HG03432 (cell line): ENCODE results near the gene AOX1.
A peak's percentile ranks its signal among the peaks of the same experiment; 100 is the strongest.
"Not testable (repeated sequence)": the region's sequence is repeated elsewhere in the genome, so short reads cannot be mapped to it uniquely, and the experiment has no call there.

ENCODE experiments used
- ATAC-seq: cut with Tn5 transposase; IDR thresholded peaks from one replicate; pipeline ENCODE4 v1.9.1; 2021; ENCODE audit warnings: mild to moderate bottlenecking, moderate library complexity; ENCODE audit not compliant: unreplicated experiment

The AOX1 gene

DNA sequence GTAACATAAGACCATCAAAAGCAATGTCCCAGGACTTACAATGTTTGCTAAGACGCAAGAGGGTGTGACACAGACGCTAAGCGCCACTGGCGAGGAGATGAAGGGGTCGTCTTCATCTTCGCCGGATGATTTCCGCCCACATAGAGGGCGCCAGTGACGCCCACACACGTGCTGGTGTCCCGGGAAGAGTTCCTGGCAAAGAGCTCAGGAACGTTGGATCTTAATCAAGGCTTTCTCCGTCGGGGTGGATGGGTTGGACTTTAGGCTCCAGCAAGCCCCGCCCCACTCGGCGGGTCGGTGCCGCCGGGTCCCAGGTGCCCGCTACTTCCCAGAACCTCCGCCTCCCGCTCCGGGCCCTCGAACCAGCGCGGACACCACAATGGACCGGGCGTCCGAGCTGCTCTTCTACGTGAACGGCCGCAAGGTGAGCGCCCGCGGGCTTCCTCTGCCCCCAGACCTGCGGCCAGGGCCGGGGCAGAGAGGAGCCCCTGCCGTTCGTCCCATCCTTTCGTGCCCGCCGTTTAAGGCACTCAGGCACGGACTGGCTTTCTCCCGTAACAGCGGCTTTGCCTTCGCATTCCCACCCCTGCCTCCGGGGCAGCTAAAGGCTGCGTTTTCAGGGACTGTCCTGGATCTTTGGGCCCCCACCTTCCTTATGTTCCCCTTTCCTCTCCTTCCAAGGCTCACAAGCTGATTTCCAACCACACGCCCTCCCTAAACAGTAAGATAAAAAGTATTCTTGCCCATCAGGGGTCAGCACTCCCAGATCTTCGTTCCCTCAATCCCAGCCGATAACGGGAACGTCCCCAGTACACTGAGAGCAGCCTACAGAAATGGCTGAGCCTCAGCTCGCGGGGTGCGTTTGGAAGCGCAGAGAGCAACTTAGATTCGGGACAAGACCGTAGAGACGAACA lies at the start of gene AOX1:
Gene AOX1, plus strand, starts transcription at position 285 of the 914 bp plus-strand sequence. Its CDS starts 95 bp downstream, at position 380.
- peak; percentile 61 for ATAC-seq

DNA sequence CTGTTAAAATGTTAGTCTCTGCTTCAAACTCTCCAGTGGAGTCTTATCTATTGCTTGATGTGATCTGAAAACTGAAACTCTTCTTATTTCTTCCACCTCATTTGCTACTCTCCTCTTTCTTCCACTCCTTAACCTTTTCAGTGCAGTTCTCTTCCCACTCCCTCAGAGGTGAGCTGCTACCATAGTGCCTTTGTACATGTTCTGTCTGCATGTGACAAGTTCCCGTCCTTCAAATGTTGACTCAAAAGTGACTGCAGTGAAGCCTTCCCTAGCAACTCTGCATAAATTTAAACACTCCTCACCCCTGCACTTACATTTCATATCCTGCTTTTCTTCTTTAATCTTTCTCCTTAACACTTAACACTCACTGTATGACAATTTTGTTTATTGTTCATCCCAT lies 47.7 kb upstream of the AOX1 start:
- no peak for ATAC-seq

DNA sequence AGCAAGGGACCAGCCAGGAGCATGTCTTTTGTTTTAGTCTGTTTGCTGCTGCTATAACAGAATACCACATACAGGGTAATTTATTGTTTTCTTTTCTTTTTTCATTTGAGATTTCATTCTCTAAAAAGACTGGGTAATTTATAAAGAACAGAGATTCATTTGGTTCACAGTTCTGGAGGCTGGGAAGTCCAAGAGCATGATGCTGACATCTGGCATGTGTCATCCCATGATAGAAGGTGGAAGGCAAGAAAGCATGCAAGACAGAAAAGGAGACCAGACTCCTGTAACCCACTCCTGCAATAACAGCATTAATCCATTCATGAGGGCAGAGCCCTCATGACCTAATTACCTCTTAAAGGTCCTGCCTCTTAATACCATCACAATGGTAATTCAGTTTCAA lies 45.0 kb upstream of the AOX1 start:
- ATAC-seq, result no peak

DNA sequence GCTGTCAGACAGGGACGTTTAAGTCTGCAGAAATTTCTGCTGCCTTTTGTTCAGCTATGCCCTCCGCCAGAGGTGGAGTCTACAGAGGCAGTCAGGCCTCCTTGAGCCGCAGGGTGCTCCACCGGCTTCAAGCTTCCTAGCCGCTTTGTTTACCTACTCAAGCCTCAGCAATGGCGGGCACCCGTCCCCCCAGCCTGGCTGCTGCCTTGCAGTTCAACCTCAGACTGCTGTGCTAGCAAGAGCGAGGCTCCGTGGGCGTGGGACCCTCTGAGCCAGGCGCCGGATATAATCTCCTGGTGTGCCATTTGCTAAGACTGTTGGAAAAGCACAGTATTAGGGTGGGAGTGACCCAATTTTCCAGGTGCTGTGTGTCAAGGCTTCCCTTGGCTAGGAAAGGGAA lies 19.2 kb upstream of the AOX1 start:
- not testable (repeated sequence) for ATAC-seq

DNA sequence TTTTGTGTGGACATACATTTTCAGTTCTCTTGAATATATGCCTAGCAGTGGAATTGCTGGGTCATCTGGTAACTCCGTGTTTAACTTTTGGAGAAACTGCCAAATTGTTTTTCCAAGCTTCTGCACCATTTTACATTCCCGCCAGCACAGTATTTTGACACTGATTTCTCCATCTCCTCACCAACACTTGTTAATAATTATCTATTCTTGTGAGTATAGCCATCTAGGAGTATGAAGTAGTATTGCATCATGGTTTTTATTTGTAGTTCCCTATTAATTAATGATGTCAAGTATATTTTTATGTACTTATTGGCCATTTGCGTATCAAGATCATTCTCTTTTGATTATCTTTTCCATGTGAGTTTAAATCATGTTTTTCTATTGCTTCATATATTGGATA lies 17.9 kb upstream of the AOX1 start:
- ATAC-seq, result no peak

DNA sequence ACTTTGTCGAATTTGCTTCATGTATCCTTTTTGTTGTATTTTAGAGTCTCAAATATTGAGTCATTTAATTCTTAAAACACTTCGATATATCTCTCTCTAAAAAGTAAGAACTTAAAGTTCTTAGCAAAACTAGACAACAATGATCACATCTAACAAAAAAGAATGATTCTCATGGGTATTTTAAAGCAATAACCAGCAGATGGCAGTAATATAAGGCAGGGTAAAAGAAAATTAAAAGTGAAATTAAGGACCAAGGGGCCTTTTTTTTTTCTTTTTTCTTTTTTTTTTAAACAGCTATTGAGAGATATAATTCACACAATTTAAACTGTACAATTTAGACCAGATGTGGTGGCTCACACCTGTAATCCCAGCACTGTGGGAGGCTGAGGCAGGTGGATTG lies 9.9 kb upstream of the AOX1 start:
- ATAC-seq, result no peak

DNA sequence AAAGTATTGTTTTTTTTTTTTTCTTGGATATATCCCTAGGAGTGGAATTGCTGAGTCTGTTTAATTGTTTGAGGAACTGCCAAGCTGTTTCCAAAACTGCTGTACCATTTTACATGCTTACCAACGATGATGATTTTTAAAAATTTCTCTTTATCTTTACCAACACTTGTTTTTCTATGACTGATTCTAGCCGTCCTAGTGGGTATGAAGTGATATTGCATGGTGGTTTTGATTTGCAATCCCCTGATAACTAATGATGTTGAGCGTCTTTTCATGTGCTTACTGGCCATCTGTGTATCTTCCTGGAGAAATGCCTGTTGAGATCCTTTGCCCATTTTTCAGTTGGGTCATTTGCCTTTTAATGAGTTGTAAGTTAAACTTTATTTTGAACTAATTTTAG lies 8.8 kb upstream of the AOX1 start:
- ATAC-seq, result no peak

DNA sequence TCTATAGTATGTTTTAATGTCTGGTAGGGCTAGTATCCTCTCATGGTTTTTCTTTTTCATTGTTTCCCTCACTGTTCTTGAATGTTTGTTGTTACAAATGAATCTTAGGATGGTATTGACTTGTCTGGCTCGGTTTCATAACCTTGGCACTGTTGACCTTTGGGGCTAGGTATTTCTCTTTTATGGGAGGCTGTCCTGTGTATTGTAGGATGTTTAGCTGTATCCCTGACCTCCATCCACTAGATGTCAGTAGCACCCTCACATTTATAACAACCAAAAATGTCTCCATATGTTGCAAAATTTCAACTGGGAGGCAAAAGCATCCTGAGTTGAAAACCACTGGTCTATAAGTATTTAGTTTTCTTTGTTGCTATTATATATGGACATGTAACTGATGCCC lies 7.0 kb upstream of the AOX1 start:
- ATAC-seq, result peak; percentile 47

DNA sequence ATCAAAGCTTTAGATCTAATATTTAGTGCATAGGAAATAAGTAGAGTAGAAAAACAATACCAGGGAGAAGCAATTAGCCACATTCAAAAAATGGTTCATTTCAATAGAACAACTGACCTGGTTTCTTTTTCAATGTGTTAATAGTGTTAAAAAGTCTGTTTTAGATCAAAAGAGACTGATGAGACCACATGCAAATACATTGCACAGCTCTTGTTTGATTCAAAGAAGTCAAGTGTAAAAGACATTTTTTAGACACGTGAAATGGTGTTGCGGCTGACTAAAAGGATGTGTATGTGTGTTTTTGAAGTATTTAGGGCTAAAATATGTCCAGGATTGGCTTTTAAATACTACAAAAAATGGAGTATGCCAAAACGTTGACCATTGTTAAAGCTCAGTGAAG lies 1.2 kb upstream of the AOX1 start:
- no peak for ATAC-seq

DNA sequence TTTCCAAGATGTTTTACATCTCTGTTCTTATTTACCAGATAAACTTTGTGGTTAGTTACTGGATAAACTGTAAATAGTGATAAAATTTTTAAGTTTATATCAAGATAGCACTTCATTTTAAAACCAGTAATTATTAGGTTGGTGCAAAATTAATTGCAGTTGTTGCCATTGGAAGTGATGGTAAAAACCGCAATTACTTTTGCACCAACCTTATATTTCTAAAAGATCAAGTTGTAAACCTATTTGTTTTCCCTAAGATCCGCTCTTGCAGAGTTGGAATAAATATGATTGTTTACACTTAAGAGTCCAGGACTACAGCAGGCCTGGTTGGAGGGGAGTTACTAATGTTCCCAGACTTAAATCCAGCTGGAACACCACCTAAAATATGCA lies 479 bp upstream of the AOX1 start:
- no peak for ATAC-seq

DNA sequence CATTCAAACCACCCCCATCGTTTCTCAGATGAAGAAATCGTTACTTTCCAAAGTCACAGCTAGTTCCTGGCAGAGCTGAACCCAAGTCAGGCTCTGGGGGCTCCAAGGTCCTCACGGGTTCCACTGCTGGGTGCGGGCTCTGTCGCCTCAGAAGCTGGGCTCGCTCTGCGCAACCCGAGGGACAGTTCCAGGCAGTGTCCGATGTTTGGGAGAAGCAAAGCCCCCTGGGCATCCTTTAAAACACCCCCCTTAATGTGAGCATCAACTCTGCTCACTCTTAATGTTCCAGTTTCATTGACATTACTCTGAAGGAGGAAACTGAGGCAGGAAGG lies 796 bp downstream of the AOX1 start:
- no peak for ATAC-seq

DNA sequence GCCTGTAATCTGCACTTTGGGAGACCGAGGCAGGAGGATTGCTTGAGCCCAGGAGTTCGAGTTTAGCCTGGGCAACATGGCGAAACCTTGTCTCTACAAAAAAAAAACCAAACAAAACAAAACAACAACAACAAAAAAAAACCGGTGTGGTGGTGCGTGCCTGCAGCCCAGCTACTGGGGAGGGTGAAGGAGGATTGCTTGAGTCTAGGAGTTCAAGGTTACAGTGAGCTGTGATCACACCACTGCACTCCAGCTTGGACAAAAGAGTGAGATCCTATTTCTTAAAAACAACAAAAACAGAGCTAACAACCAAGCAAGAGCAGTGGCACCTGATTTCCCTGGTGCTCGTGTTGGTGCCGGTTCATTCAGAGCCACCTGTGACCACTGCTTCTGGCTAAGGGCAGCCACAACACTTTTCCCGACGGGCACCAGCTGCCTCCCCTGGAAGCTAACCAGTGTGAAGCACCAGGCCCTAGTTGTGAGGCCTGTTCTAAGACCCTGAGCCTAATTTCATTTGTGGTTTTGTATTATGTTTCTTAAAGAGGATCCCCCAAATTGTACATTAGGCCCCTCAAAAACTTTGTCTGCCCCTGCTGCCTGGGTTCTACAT lies 1.3 kb downstream of the AOX1 start:
- ATAC-seq, result no peak

DNA sequence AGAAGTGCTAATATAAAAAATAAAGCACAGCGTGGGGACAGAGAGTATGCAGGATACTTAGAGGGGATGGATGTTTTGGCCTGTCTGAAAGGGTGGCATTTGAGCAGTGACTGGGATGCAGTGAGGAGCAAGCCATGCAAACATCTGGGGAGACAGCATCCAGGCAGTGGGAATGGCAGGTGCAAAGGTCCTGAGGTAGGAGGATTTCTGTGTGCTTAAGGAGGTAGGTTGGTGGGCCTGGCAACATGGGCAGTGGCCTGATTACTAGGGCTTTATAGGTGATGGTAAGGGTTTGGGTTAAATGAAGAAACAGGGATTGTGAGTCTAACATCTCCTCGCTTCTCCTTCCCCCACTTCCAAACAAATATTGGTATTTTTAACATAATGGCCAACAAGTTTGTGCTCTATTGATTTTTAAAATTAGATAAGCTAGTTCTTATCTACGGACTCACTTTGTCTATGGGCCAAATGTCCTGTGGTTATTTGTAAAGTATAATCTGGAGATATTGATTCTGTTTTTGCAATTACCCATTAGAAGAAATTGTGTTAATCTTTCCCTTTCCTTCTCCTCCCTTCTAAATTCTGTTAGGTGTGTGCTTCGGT lies 2.4 kb downstream of the AOX1 start:
- no peak for ATAC-seq

DNA sequence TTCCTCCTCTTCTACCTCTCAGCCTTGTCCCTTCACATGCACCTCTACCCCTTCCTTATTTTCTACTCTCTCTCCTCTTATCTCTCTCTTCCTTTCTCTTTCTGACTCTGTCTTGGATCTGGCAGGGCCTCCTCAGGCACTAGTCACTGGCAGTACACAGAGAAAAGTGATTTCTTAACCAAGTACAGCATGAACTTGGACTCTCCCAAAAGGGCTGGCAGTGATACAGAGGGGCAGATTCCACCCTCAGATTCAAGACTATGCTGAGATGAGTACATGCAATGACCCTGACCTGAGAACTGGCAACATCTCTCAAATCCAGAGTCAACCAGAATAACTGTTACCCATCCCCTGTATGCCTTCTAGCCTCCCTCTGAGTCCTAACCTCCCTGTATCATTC lies 4.3 kb downstream of the AOX1 start:
- no peak for ATAC-seq

DNA sequence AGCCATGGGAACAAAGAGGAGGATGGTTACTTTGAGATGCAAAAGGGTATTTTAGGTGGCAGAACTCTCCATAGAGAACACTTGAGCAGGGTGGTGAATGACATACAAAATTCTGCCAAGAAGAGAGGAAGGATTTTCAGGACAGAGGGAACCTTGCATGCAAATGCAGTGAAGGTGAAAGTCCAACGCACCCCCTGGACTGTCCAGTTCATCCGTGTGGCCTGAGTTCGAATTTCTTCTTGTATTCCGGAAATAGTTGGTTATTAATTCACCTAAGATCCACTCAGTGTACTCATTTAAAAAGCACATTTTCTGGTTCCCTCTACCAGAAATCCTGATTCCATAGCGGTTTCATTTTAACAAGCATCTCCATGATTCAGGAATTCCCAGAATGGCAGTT lies 5.5 kb downstream of the AOX1 start:
- no peak for ATAC-seq

DNA sequence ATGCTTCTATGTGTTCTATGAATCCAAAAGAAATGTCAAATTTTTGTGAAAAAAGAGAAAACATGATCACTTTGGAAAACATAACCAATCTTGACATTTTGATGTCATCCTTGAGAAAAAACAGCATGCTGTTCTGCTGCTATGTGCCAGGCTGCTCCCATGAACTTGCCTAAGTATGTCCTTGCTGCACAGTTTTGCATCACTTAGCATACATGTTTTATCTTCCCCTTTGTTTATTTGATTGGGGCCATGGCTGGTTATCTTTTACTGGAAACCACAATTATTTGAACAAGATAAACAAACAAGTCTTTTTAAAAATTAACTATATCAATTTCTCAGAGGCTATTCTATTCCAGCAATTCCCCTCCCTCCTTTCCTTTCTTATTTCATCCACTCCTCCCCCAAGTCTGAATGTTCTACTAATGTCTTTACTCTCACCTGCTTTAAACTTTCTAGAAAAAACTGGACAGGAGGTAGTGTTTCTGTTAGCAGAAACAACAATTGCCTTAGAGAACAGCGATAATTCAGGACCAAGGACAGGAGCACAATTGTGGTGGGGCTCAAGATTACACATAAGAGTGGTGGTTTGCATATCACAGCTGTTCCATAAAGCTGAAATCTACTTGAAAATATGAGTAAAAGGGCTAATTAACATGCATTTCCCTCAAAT lies 6.7 kb downstream of the AOX1 start:
- no peak for ATAC-seq

DNA sequence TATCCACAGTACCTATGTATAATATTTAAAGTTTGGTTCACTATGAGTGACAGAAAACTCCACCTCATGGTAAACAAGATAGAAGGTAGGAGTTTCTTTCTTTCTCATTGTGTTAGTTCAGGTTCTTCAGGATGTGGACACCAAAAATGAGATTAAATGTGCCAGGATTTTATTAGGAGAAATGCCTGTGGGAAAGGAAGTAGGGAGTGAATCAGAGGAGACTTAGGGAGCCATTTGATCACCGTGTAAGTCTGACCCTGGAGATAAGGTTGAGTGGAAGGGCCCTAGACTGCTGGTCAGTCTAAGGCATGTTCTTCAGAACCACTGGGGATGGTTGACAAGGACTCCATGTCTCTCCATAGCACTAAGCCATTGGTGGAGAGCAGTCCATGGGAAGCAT lies 8.1 kb downstream of the AOX1 start:
- no peak for ATAC-seq

DNA sequence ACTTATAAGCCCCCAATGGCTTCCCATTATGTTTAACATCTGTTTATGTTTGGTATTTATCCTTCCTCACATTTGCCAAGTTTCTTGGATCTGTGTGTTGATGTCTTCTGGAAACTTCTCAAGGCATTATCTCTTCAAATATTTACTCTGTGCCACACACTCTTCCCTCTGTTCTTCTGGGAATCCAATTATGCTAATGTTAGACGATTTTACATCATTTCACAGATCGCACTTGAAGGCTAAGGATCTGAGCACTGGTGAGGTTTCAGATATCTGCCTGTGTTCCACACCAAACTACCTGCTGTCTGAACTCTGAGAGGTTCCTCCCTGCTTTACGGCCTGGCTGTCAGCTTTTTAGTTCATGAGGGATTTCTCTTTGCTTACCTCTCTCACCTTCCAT lies 10.1 kb downstream of the AOX1 start:
- no peak for ATAC-seq

DNA sequence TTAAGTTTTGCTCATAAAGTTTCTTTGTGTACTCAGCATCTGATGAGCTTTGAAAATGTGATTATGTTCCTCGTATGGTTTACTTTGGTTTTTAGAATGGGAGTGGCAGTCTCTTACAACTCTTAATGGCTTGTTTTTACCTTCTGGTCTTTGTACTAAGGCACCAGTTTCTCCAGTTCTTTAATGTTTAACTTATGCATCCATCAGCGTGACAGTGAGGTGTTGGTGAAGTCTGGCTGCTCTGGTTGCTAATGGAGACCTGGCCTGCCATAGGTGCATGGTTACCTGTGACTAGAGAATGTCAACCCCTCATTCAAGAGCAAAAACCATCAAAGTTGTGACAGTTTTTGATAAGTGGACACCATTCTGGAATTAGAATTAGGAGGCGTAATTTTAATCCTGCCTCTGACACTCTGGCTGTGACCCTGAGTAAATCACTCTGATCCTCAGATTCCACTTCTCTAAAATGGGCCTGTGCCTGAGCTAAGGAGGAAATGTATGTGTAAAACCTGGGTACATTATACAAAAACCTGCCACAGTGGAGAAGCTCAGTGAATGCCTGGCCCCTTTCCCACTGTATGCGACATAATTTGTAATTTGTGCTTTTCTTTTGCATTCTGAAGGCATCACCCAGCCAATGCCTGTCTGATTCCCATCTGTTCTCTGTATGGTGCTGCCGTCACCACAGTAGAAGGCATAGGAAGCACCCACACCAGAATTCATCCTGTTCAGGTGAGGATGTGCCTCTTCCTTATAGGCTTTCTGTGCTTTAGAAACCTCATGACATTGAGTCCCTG lies 11.2 kb downstream of the AOX1 start:
- ATAC-seq, result no peak

DNA sequence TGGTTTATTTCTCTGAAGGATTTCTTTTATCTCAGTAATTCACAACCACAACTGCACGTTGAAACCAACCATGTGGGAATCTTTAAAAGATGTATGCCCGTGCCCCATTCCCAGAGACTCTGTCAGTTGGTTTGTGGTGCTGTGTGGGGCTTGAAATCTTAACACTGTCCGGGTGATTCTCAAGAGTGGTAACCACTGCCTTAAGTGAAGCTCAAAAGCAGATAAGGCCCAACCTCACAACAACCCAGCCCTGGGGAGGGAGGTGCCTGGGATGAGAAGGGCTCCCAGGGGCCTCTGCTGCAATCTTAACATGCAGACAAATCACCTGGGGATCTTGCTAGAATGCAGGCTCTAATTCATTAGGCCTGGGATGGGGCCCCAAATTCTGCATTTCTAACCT lies 13.4 kb downstream of the AOX1 start:
- no peak for ATAC-seq
